Endothelial cell (in vitro differentiated cells): ENCODE measurements around the gene ATP1A1. TPM values are rescaled to one million over a fixed set of nuclear protein-coding genes. Genes with fewer than 3 reads are reported as not detected.

Source experiments
- DNase-seq: peaks from one replicate; pipeline ENCODE4 v3.0.0; 2021; ENCODE audit warnings: low spot score
- H3K27ac Mint-ChIP-seq: one replicate; pipeline ENCODE4 v1.8.0; 2021; ENCODE audit warnings: mixed read lengths, inconsistent platforms; ENCODE audit not compliant: unreplicated experiment
- H3K27me3 Mint-ChIP-seq: one replicate; pipeline ENCODE4 v1.8.0; 2021; ENCODE audit warnings: mild to moderate bottlenecking, moderate library complexity, mixed read lengths, inconsistent platforms; ENCODE audit not compliant: unreplicated experiment
- H3K36me3 Mint-ChIP-seq: one replicate; pipeline ENCODE4 v1.8.0; 2021; ENCODE audit warnings: mild to moderate bottlenecking, low read depth, mixed read lengths, inconsistent platforms; ENCODE audit not compliant: unreplicated experiment
- H3K4me1 Mint-ChIP-seq: one replicate; pipeline ENCODE4 v1.8.0; 2021; ENCODE audit warnings: mild to moderate bottlenecking, mixed read lengths, inconsistent platforms; ENCODE audit not compliant: unreplicated experiment
- H3K4me3 Mint-ChIP-seq: one replicate; pipeline ENCODE4 v1.8.0; 2021; ENCODE audit warnings: mild to moderate bottlenecking, mixed read lengths, inconsistent platforms; ENCODE audit not compliant: unreplicated experiment
- H3K9me3 Mint-ChIP-seq: one replicate; pipeline ENCODE4 v1.8.0; 2021; ENCODE audit warnings: mixed read lengths, inconsistent platforms; ENCODE audit not compliant: unreplicated experiment
- total RNA-seq: library from RNA; stranded (reverse); fragmentation: NEBNext Ultra II Directional; extraction: Animal tissue kit (Norgen Biotek cat#: 25700); gene quantifications from one replicate; pipeline ENCODE4 v1.2.1, GENCODE V29; 2021; ENCODE audit not compliant: unreplicated experiment
- TF ChIP-seq, protein P1 (sequence below): fragments of 200-600 bp; sonication (generic); IDR thresholded peaks from one replicate; pipeline ENCODE4 v1.5.0; 2021; ENCODE audit warnings: antibody characterized with exemption; ENCODE audit not compliant: unreplicated experiment

ATP1A1 gene
- total RNA-seq, 1 donor from 2014 or later: 156 TPM

- peaks cover 4% of the 10 kb centered on the region for H3K4me1 Mint-ChIP-seq
- H3K9me3 Mint-ChIP-seq: no peaks in the 10 kb centered on the region
- H3K36me3 Mint-ChIP-seq: no peaks in the 10 kb centered on the region
- H3K27me3 Mint-ChIP-seq: peaks cover 1% of the 10 kb centered on the region
- no peak overlapping the region for H3K4me3 Mint-ChIP-seq
- TF ChIP-seq, protein P1, sequence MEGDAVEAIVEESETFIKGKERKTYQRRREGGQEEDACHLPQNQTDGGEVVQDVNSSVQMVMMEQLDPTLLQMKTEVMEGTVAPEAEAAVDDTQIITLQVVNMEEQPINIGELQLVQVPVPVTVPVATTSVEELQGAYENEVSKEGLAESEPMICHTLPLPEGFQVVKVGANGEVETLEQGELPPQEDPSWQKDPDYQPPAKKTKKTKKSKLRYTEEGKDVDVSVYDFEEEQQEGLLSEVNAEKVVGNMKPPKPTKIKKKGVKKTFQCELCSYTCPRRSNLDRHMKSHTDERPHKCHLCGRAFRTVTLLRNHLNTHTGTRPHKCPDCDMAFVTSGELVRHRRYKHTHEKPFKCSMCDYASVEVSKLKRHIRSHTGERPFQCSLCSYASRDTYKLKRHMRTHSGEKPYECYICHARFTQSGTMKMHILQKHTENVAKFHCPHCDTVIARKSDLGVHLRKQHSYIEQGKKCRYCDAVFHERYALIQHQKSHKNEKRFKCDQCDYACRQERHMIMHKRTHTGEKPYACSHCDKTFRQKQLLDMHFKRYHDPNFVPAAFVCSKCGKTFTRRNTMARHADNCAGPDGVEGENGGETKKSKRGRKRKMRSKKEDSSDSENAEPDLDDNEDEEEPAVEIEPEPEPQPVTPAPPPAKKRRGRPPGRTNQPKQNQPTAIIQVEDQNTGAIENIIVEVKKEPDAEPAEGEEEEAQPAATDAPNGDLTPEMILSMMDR: no peak
- DNase-seq: no peak
- H3K27ac Mint-ChIP-seq: no peak overlapping the region
Measured at GRCh38 chr1:116356673-116357072, 16.4 kb upstream of the ATP1A1 start.

DNA sequence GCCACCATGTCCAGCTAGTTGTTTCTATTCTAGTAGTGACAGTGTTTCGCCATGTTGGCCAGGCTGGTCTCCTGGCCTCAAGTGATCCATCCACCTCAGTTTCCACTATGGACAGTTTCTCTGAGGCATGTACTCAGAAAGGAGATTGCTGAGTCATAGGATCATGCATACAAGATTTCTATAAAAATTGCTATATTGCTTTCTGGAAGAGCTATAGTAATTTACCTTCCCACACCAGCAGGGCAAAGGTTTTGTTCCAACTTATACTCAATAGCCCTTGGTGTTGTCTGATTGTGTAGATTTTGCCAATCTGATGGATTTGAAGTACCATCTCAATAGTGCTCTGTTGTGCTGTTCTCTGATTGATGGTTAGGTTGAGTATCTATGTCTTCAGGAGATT, 15.6 kb upstream of the ATP1A1 start:
- Mint-ChIP-seq H3K4me1 (peaks cover 4% of the 10 kb centered on the region), H3K4me3 (no peak overlapping the region), H3K27me3 (peaks cover 1% of the 10 kb centered on the region), H3K9me3 (no peaks in the 10 kb centered on the region), H3K36me3 (no peaks in the 10 kb centered on the region), H3K27ac (no peak overlapping the region)
- no peak for DNase-seq
- TF ChIP-seq, protein P1: no peak

DNA sequence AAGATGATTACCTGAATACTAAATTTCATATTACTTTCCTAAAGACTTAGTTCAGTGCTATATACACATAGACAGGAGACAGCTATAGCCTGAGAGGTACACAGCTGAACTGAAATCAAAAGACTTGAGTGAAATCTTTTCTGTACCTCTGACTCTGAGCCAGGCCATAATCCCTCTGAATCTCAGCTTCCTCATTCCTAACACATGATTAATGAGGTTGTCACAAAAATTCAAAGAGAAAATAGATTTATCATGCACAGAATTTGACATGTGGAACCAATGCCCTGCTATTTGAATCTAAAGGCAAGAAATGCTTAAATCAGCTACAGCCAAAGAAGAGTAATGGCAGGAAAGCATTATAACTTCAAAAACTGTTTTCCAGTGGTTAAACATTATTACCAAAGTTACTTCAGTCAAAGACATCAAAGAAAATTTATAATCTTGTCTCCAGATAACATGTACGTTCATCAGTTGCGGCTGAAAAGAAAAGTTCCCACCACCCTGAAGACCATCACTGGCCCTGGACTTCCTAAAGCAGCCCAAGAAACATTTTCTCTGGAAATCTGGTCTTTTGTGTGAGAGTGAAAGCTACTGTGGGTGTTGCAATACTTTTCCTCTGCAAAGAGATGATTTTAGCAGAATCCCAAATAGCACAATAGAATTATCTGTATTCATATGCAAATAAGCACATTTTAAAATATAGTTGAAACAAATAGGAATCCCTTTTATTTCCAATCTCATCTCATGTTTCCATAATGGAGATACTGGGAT, 13.8 kb upstream of the ATP1A1 start:
- DNase-seq: no peak
- H3K4me1 Mint-ChIP-seq: peaks cover 4% of the 10 kb centered on the region
- no peak overlapping the region for H3K27ac Mint-ChIP-seq
- peaks cover 1% of the 10 kb centered on the region for H3K27me3 Mint-ChIP-seq
- TF ChIP-seq, protein P1: no peak
- no peaks in the 10 kb centered on the region for H3K36me3 Mint-ChIP-seq
- no peak overlapping the region for H3K4me3 Mint-ChIP-seq
- H3K9me3 Mint-ChIP-seq: no peaks in the 10 kb centered on the region

GRCh38 chr1:116359871-116360270, 13.2 kb upstream of the ATP1A1 start:
- H3K36me3 Mint-ChIP-seq: no peaks in the 10 kb centered on the region
- no peak overlapping the region for H3K4me3 Mint-ChIP-seq
- H3K27ac Mint-ChIP-seq: no peak overlapping the region

More at GRCh38 chr1:116359871-116360270, 13.2 kb upstream of the ATP1A1 start:
- TF ChIP-seq, protein P1: no peak
- no peaks in the 10 kb centered on the region for H3K9me3 Mint-ChIP-seq
- peaks cover 4% of the 10 kb centered on the region for H3K4me1 Mint-ChIP-seq
- DNase-seq: no peak
- H3K27me3 Mint-ChIP-seq: peaks cover 1% of the 10 kb centered on the region
